ENCODE data around the gene ALDH1A2.
"Not testable (repeated sequence)": the region's sequence is repeated elsewhere in the genome, so short reads cannot be mapped to it uniquely, and the experiment has no call there.

Gene ALDH1A2

GRCh38 chr15:58081891-58082290 lies 16.4 kb upstream of the ALDH1A2 start:
- Histone ChIP-seq H3K4me1 (peaks cover 2% of the 10 kb centered on the region; the same call in 1 of the 2 replicates), H3K9me3 (no peaks in the 10 kb centered on the region), H3K36me3 (replicated peaks) (no peaks in the 10 kb centered on the region), H3K4me3 (no peak overlapping the region), H3K27me3 (ENCODE audit: low read depth) (no peaks in the 10 kb centered on the region)
- no peak for DNase-seq (ENCODE audit: low spot score in 2 of 2)
- in situ Hi-C loops (cut with MboI; ENCODE audit: low sequenced_read_pairs), result no loop called here

- peaks cover 2% of the 10 kb centered on the region; the same call in 1 of the 2 replicates for H3K4me1 ChIP-seq
- in situ Hi-C loops (cut with MboI; ENCODE audit: low sequenced_read_pairs), result no loop called here
- H3K4me3 ChIP-seq, result no peak overlapping the region
- no peaks in the 10 kb centered on the region for H3K27me3 ChIP-seq (ENCODE audit: low read depth)
- no peak for DNase-seq (ENCODE audit: low spot score in 2 of 2)
- H3K9me3 ChIP-seq, result no peaks in the 10 kb centered on the region
- no peaks in the 10 kb centered on the region for H3K36me3 ChIP-seq (replicated peaks)
These were observed 15.9 kb upstream of the ALDH1A2 start for GRCh38 chr15:58081456-58081855.

DNA sequence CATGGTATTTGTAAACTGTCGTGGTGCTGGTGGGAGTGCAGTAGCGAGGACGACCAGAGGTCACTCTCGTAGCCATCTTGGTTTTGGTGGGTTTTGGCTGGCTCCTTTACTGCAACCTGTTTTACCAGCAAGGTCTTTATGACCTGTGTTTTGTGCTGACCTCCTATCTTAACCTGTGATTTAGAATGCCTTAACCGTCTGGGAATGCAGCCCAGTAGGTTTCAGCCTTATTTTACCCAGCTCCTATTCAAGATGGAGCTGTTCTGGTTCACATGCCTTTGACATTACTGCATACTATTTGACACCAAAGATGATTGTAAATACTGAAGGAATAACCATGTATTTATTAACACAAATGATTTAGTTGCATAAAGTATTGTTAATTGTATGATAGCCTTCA lies 15.4 kb upstream of the ALDH1A2 start:
- in situ Hi-C loops (cut with MboI; ENCODE audit: low sequenced_read_pairs); H3K4me3 ChIP-seq: not testable (repeated sequence)

DNA sequence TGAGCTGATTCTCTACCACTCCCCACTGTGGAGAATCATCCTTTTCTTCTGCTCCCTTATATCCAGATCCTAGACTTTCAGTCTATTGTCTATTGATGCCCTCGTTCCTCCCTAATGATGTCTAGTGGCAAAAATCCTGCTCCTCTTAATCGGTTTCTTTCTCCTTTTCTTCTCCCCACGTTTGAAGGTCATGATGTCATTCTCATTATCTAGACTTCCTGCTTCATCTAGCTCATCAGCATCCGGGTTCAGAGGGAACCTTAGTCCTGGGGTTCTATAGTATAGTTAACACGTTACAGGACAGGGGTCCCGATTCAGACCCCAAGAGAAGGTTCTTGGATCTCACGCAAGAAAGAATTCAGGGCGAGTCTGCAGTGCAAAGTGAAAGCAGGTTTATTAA lies 14.9 kb upstream of the ALDH1A2 start:
- Histone ChIP-seq H3K9me3 (no peaks in the 10 kb centered on the region), H3K4me1 (peaks cover 2% of the 10 kb centered on the region; the same call in 1 of the 2 replicates), H3K4me3 (no peak overlapping the region), H3K36me3 (replicated peaks) (no peaks in the 10 kb centered on the region), H3K27me3 (ENCODE audit: low read depth) (no peaks in the 10 kb centered on the region)
- no peak for DNase-seq (ENCODE audit: low spot score in 2 of 2)
- in situ Hi-C loops (cut with MboI; ENCODE audit: low sequenced_read_pairs), result no loop called here

More for the DNA sequence above, 15.4 kb upstream of the ALDH1A2 start:
- H3K9me3 ChIP-seq; H3K4me1 ChIP-seq; DNase-seq (ENCODE audit: low spot score in 2 of 2); H3K36me3 ChIP-seq (replicated peaks); H3K27me3 ChIP-seq (ENCODE audit: low read depth): not testable (repeated sequence)

DNA sequence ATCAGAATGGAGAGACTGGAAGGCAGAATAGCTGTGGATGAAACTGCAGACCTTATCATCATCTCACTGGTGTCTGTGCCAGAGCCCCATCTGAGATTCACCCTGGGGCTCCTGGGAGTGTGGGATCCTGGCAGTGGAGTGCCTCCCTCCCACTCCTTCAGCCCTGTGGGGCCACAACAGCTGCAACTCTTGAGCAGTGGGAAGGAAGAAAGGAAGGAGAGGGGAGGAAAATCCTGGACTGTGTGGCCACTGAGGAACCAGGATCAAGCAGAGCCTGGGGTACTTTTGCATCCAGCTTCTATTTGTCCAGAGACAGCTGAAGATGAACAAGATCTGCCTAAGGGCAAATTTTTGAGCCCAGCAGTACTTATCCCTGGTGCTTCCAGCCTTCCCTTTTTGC lies 13.1 kb upstream of the ALDH1A2 start:
- in situ Hi-C loops (cut with MboI; ENCODE audit: low sequenced_read_pairs), result loop anchor here (10.0 kb wide), 1 partner anchor 524 kb away; no protein-coding TSS in a partner anchor
- peaks cover 2% of the 10 kb centered on the region; the same call in 1 of the 2 replicates for H3K4me1 ChIP-seq

GRCh38 chr15:58077427-58077826 lies 11.9 kb upstream of the ALDH1A2 start:
- no peak for DNase-seq (ENCODE audit: low spot score in 2 of 2)
- Histone ChIP-seq H3K9me3 (no peaks in the 10 kb centered on the region), H3K27me3 (ENCODE audit: low read depth) (peaks cover 17% of the 10 kb centered on the region), H3K36me3 (replicated peaks) (no peaks in the 10 kb centered on the region), H3K4me1 (peaks cover 2% of the 10 kb centered on the region; the same call in 1 of the 2 replicates), H3K4me3 (no peak overlapping the region)
- in situ Hi-C loops (cut with MboI; ENCODE audit: low sequenced_read_pairs), result loop anchor here (10.0 kb wide), 1 partner anchor 523 kb away; no protein-coding TSS in a partner anchor

More for the DNA sequence above, 13.1 kb upstream of the ALDH1A2 start:
- H3K27me3 ChIP-seq (ENCODE audit: low read depth), result peaks cover 7% of the 10 kb centered on the region; the same call in 1 of the 2 replicates
- no peak for DNase-seq (ENCODE audit: low spot score in 2 of 2)
- H3K4me3 ChIP-seq, result no peak overlapping the region
- no peaks in the 10 kb centered on the region for H3K36me3 ChIP-seq (replicated peaks)
- H3K9me3 ChIP-seq, result no peaks in the 10 kb centered on the region

DNA sequence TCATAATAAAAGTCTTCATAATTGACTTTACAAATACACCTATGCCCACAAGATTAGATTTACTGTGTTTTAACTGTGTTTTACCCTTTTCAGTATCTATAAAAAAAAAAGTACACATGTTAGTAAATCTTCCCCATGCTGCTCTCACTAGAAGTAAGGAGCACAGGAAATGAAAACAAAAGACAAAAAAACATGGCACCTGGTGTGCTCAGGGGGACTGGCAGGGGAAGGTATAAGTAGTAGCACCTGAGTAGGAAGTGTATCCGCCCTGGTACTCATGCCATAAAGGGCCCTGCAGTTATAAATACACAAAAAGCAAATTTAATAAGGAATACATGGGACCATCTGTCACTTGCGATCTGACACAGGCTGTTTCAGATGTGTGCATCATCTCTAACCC lies 8.9 kb upstream of the ALDH1A2 start:
- H3K36me3 ChIP-seq (replicated peaks), result no peaks in the 10 kb centered on the region
- peaks cover 28% of the 10 kb centered on the region for H3K27me3 ChIP-seq (ENCODE audit: low read depth)
- H3K4me3 ChIP-seq, result no peak overlapping the region
- in situ Hi-C loops (cut with MboI; ENCODE audit: low sequenced_read_pairs), result loop anchor here (10.0 kb wide), 1 partner anchor 520 kb away; no protein-coding TSS in a partner anchor
- no peaks in the 10 kb centered on the region for H3K4me1 ChIP-seq
- no peaks in the 10 kb centered on the region for H3K9me3 ChIP-seq
- no peak for DNase-seq (ENCODE audit: low spot score in 2 of 2)

GRCh38 chr15:58070801-58071418 lies 5.4 kb upstream of the ALDH1A2 start:
- Histone ChIP-seq H3K27me3 (ENCODE audit: low read depth) (peaks cover 28% of the 10 kb centered on the region), H3K4me1 (no peaks in the 10 kb centered on the region), H3K36me3 (replicated peaks) (no peaks in the 10 kb centered on the region), H3K4me3 (no peak overlapping the region), H3K9me3 (no peaks in the 10 kb centered on the region)
- peak; percentile 57 to 76 for DNase-seq (ENCODE audit: low spot score in 2 of 2)
- in situ Hi-C loops (cut with MboI; ENCODE audit: low sequenced_read_pairs), result loop anchor here (10.0 kb wide), 1 partner anchor 516 kb away; no protein-coding TSS in a partner anchor

DNA sequence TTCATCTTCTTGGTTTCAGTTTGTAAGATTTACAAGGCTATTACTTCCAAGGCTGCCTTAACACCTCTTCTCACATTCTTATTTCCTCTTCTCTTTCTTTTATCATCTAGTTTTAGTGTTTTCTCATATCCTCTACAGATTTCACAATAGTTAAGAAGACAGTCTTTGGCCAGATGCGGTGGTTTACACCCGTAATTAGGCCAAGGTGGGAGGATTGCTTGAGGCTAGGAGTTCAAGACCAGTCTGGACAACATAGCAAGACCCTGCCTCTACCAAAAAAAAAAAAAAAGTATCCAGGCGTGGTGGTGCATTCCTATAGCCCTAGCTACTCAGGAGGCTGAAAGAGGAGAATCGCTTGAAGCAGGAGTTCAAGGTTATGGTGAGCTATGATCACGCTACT lies 3.5 kb upstream of the ALDH1A2 start:
- Histone ChIP-seq H3K4me1 (peaks cover 7% of the 10 kb centered on the region; the same call in 1 of the 2 replicates), H3K36me3 (replicated peaks) (no peaks in the 10 kb centered on the region), H3K4me3 (no peak overlapping the region), H3K27me3 (ENCODE audit: low read depth) (peaks cover 39% of the 10 kb centered on the region), H3K9me3 (no peaks in the 10 kb centered on the region; the same call in 1 of the 2 replicates)
- in situ Hi-C loops (cut with MboI; ENCODE audit: low sequenced_read_pairs), result loop anchor here (5.0 to 10.0 kb wide), 2 partner anchors 202 to 314 kb away; no protein-coding TSS in a partner anchor
- DNase-seq (ENCODE audit: low spot score in 2 of 2), result no peak

- H3K9me3 ChIP-seq, result no peaks in the 10 kb centered on the region; the same call in 1 of the 2 replicates
- peaks cover 18% of the 10 kb centered on the region for H3K4me1 ChIP-seq
- peak; percentile 56 to 83 for DNase-seq (ENCODE audit: low spot score in 2 of 2)
- H3K4me3 ChIP-seq, result peak overlapping the region; percentile 42
- H3K36me3 ChIP-seq (replicated peaks), result no peaks in the 10 kb centered on the region
- peaks cover 24% of the 10 kb centered on the region for H3K27me3 ChIP-seq (ENCODE audit: low read depth)
- in situ Hi-C loops (cut with MboI; ENCODE audit: low sequenced_read_pairs), result loop anchor here (5.0 to 10.0 kb wide), 2 partner anchors 199 to 311 kb away; no protein-coding TSS in a partner anchor
These were observed 744 bp upstream of the ALDH1A2 start for GRCh38 chr15:58066042-58066867.

DNA sequence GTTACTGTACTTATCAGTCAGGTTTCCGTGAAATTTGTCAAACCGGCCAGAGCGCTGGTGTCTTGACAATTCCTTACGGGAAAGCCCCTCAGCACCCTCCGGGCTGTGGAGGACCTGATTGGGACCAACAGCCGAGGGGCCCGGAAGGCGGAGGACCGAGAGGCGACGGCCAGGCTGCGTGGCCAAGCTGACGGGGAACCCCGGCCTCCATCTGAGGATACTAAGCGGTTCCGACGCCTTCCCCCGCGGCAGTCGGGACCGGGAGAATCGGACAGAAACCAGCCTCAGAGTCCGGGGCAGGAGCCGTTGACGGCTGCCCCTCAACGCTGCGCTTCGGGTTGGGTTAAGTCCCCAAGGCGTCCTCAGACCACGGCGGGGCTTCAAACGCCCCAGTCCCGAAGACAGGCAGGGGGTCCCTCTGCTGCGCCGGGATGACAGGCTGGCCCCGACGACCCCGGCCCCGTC lies 499 bp downstream of the ALDH1A2 start:
- Histone ChIP-seq H3K4me3 (peak overlapping the region; percentile 42), H3K9me3 (no peaks in the 10 kb centered on the region; the same call in 1 of the 2 replicates), H3K36me3 (replicated peaks) (no peaks in the 10 kb centered on the region), H3K27me3 (ENCODE audit: low read depth) (peaks cover 24% of the 10 kb centered on the region), H3K4me1 (peaks cover 18% of the 10 kb centered on the region)
- peak in 1 of 2 experiments; percentile 12 for DNase-seq (ENCODE audit: low spot score in 2 of 2)
- in situ Hi-C loops (cut with MboI; ENCODE audit: low sequenced_read_pairs), result loop anchor here (5.0 to 10.0 kb wide), 2 partner anchors 198 to 310 kb away; no protein-coding TSS in a partner anchor

DNA sequence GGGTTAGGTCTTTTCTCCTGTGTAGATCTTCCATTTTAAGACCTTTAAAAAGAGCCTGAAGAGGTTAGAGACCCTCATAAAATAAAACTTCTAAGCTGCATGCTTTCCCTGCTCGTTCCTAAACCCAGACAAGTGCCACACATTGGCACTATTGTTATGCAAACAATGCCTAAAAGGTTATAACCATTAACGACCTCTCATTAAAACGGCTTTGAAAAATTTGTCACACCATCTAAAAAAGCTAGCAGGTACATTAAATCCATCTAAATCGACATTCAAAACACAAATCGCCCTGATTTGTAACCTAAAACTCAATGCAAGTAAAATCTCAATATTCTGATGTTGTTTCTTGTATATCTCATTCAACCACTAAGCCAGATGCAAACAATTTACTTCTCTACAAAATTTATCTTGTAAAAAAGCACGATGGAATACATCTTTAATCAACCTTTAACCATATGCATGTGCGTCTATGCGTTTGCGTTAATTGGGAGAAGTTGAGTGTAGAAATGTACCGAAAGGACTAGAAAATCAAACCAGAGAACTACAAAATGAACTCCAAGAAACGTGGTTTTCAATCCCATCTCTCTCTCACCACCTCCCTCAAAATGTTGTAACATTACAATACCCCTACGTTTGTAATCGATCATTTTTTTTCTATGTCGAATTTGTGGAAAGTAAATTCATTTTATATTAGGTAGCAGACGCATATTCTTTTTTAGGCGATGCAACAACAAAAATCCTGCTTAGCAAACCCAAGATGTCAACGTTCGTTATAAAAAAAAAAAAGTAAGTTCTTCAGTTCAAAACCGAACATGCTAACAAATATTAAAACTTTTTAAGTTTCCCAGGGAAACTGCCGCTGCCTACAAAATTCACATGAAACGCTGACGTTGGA lies 1.2 kb downstream of the ALDH1A2 start:
- in situ Hi-C loops (cut with MboI; ENCODE audit: low sequenced_read_pairs), result loop anchor here (10.0 kb wide), 1 partner anchor 310 kb away; no protein-coding TSS in a partner anchor
- Histone ChIP-seq H3K4me1 (peaks cover 18% of the 10 kb centered on the region), H3K4me3 (peak overlapping the region; percentile 42), H3K9me3 (no peaks in the 10 kb centered on the region; the same call in 1 of the 2 replicates), H3K36me3 (replicated peaks) (no peaks in the 10 kb centered on the region), H3K27me3 (ENCODE audit: low read depth) (peaks cover 24% of the 10 kb centered on the region)
- peak in 1 of 2 experiments; percentile 39 for DNase-seq (ENCODE audit: low spot score in 2 of 2)
